GM23338 (cell line): ENCODE measurements around the gene CASP10.

Experiments
- CREB1 ChIP-seq: fragments of 250-450 bp; sonication (Bioruptor Pico); IDR thresholded peaks from 2 replicates; pipeline ENCODE4 v1.5.0; 2020; ENCODE audit warnings: low read depth, mild to moderate bottlenecking, moderate library complexity
- EZH2 ChIP-seq: fragments of 200-600 bp; sonication (generic); IDR thresholded peaks from one replicate; pipeline ENCODE4 v1.8.0; 2017; ENCODE audit warnings: antibody characterized with exemption, mild to moderate bottlenecking, low read depth; ENCODE audit not compliant: unreplicated experiment
- ZNF331 ChIP-seq: fragments of 250-450 bp; sonication (Bioruptor Pico); IDR thresholded peaks from 2 replicates; pipeline ENCODE4 v1.5.0; 2020; ENCODE audit warnings: low read depth, mild to moderate bottlenecking, moderate library complexity
- TF ChIP-seq, protein P1 (sequence below), 2 experiments: fragments of 200-600 bp in 1 of 2; sonication (generic) in 1 of 2; conservative IDR thresholded peaks; 2 replicates each; pipeline versions ENCODE4 v1.5.1 to v1.6.1; 2016 to 2017; ENCODE audit warnings: antibody characterized with exemption in 2 of 2, low read depth in 2 of 2, mild to moderate bottlenecking in 2 of 2, moderate library complexity in 1 of 2

DNA sequence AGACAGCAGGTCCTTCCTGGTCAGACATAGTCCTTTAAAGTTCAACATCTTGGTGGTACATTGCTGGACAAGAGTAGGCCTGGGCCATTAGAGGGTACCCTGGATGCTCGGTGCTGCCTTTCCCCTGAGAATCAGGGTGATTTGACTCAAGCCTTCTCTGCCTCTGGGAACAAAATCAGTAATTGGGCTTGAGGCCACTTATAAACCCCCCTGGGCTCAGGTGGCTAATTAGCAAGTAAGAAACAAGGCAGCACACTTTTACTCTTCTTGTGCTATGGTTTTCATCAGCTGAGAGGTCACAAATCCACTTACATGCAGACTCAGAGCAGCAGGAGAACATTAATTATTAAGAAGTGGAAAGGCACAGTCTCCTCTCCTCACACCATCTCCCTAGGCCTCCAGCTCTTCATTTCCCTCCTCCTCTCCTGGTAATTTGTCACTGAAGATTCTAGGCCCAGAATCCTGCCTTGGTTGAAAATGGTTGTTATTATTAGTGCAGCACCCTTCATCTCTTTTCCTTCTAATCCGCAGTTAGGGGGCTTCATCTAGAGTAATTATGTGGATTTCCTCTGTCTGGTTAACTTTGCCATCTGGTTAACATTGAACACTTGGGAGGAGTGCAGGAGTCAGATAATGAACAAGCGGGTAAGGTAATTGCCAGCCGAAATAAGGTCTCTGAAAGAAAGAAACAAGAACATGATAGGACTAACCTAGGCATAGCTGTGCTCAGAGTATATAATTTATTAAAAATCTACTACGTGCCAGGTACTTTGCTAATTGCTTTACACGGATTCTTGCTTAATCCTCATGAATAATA is 29.7 kb upstream of the CASP10 start:
- TF ChIP-seq EZH2, result no peak
- TF ChIP-seq, protein P1, sequence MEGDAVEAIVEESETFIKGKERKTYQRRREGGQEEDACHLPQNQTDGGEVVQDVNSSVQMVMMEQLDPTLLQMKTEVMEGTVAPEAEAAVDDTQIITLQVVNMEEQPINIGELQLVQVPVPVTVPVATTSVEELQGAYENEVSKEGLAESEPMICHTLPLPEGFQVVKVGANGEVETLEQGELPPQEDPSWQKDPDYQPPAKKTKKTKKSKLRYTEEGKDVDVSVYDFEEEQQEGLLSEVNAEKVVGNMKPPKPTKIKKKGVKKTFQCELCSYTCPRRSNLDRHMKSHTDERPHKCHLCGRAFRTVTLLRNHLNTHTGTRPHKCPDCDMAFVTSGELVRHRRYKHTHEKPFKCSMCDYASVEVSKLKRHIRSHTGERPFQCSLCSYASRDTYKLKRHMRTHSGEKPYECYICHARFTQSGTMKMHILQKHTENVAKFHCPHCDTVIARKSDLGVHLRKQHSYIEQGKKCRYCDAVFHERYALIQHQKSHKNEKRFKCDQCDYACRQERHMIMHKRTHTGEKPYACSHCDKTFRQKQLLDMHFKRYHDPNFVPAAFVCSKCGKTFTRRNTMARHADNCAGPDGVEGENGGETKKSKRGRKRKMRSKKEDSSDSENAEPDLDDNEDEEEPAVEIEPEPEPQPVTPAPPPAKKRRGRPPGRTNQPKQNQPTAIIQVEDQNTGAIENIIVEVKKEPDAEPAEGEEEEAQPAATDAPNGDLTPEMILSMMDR (conservative IDR thresholded peaks at IDR 0.05; ENCODE audit: low read depth in 2 of 2), result no peak
- TF ChIP-seq CREB1, result no peak
- no peak for TF ChIP-seq ZNF331 (CRISPR knock-in tag)
